ENCODE measurements around the gene H2BW1. TPM values are rescaled to one million over a fixed set of nuclear protein-coding genes. Genes with fewer than 3 reads are reported as not detected.
A peak's percentile ranks its signal among the peaks of the same experiment; 100 is the strongest.
"Not testable (repeated sequence)": the region's sequence is repeated elsewhere in the genome, so short reads cannot be mapped to it uniquely, and the experiment has no call there.

Gene H2BW1
- total RNA-seq, 1 experiment from 2014 or later = not detected

GRCh38 chrX:103962411-103963278 is 50.9 kb downstream of the H2BW1 start, which contains the start of gene TMSB15B:
Gene TMSB15B (plus strand): TSS chrX:103962627.
- POLR2A ChIA-PET; BruUV-seq (replicated peaks); intact Hi-C loops (cut with micrococcal nuclease; ENCODE audit: unreplicated experiment): not testable (repeated sequence)

More at GRCh38 chrX:103962411-103963278, 50.9 kb downstream of the H2BW1 start, which contains the start of gene TMSB15B:
- H3K27me3 ChIP-seq (ENCODE audit: control insufficient read depth, insufficient read depth, low read length); H3K4me1 ChIP-seq (ENCODE audit: control insufficient read depth, insufficient read depth, low read length); H3K9me3 ChIP-seq (ENCODE audit: control insufficient read depth, insufficient read depth, low read depth, low read length); DNase-seq (ENCODE audit: low read depth, low spot score); H3K4me3 ChIP-seq (ENCODE audit: low read depth in 2 of 2, low read length in 2 of 2); H3K27ac ChIP-seq (ENCODE audit: low read length); CTCF ChIA-PET; H3K36me3 ChIP-seq (ENCODE audit: control insufficient read depth, insufficient read depth, low read length); in situ Hi-C loops (cut with HindIII; ENCODE audit: low pct_unique_long_range_greater_than_20kb, low sequenced_read_pairs): not testable (repeated sequence)
- peak; percentile 99 for ATAC-seq

Other genes with a start within 250 kb of the H2BW1 start
- gene PLP1, start 236.9 kb downstream of the H2BW1 start, total RNA-seq (2021; ENCODE audit: unreplicated experiment) = 0.13 TPM
- gene RAB9B, start 181.5 kb downstream of the H2BW1 start, total RNA-seq (2021; ENCODE audit: unreplicated experiment) = 0.62 TPM
- gene TMSB15B, start 51.1 kb downstream of the H2BW1 start, total RNA-seq (2021; ENCODE audit: unreplicated experiment) = 10.4 TPM
- not detected for gene H2BW2, start 26.2 kb upstream of the H2BW1 start, total RNA-seq (2021; ENCODE audit: unreplicated experiment)
- gene TMSB15C, start 62.5 kb upstream of the H2BW1 start, total RNA-seq (2021; ENCODE audit: unreplicated experiment) = 2.1 TPM
- 0.62 TPM for gene ZCCHC18, start 98.8 kb upstream of the H2BW1 start, total RNA-seq (2021; ENCODE audit: unreplicated experiment)
- gene SLC25A53, start 143.3 kb upstream of the H2BW1 start, total RNA-seq (2021; ENCODE audit: unreplicated experiment) = 9.8 TPM
- gene FAM199X, start 152.7 kb upstream of the H2BW1 start, total RNA-seq (2021; ENCODE audit: unreplicated experiment) = 56.8 TPM
- gene ESX1, start 241.2 kb upstream of the H2BW1 start, total RNA-seq (2021; ENCODE audit: unreplicated experiment) = 2.8 TPM

Measured in Panc1 (cell line).